Glomerular visceral epithelial cell (primary cell): ENCODE results near the gene MAML2.
"Not testable (repeated sequence)": the region's sequence is repeated elsewhere in the genome, so short reads cannot be mapped to it uniquely, and the experiment has no call there.

Experiments used
- DNase-seq: peaks from one replicate; pipeline ENCODE4 v3.0.0-alpha.2; 2016; ENCODE audit errors: extremely low spot score

MAML2 gene

DNA sequence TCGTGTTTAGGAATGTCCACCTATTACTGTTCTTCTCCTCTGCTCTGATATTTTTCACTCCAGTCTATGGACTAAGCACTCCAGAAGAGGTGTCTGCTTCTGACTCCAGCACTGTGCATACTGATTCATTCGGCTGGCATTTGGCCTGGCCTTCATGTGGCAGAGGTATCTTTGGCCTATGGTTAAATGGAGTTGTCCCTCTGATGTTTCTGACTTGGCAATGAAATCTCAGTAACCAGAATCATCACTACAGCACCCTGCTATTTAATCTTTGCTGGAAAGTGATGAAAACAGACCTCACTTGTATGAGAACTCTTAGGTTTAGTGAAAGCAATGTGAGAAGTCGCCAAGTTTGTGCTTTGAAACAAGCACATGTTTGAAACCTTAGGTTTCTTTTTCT lies 155.2 kb downstream of the MAML2 start:
- DNase-seq = peak; percentile 76

DNA sequence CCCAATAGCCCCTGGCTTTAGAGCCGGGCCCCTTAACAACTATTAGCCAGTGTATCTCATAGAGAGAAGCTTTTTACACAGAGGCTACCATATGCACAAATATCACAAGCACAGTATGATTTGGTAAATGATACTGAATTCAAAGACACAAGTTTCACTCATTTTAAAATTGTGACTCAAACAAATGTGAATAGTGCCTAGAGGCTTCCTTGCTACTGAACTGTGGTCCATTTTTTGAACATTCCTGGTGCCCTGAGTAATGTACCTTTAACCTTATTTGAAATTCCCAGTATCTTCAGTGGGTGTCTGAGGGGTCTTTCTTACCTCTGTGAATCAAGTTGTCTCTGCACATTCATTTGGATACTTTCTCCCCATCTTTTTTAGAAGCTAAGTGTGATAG lies 156.2 kb downstream of the MAML2 start:
- no peak for DNase-seq

GRCh38 chr11:96185220-96185768 lies 157.7 kb downstream of the MAML2 start:
- DNase-seq = no peak

GRCh38 chr11:96180937-96181336 lies 162.1 kb downstream of the MAML2 start:
- DNase-seq = not testable (repeated sequence)

GRCh38 chr11:96180341-96180740 lies 162.7 kb downstream of the MAML2 start:
- no peak for DNase-seq

- DNase-seq = no peak
Measured at GRCh38 chr11:96179905-96180304, 163.1 kb downstream of the MAML2 start.

GRCh38 chr11:96178887-96179279 lies 164.1 kb downstream of the MAML2 start:
- DNase-seq = no peak

DNA sequence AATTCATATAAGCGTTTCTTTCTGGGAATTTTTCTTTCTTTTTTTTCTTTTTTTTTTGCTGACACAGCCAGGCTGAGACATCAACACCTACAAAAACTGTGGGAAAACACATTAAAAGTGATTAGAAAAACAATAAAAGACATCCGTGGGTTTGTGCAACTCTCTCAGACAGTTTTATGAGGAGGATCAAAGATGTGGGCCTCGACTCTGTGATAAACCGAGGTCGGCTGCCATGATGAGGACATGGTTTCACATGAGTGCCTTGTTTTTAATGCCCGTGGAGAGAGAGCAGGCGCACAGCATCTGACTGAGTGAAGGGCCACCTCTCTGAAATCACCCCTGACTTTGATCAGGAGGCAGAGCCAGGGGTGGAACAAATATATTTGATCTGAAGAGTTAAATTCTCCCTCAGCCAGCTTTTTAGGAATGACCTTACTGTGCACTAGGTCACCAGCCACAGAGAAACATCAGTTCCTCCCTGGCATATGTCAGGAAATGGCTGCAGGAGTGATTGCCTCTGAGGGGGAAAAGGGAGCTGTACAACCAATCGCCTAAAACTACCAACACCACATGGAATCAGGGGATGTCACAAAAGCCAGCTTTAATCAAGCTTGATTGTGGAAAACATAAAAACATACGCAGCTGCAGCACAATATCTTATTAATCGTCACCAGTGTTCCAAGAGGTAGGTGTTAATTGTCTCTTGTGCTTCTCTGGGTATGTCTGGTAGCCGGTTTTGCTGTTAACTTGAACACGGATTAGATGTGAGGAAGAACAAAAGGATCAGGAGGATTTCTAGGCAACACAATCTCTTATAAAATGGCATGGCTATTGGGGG lies 164.7 kb downstream of the MAML2 start:
- no peak for DNase-seq

DNA sequence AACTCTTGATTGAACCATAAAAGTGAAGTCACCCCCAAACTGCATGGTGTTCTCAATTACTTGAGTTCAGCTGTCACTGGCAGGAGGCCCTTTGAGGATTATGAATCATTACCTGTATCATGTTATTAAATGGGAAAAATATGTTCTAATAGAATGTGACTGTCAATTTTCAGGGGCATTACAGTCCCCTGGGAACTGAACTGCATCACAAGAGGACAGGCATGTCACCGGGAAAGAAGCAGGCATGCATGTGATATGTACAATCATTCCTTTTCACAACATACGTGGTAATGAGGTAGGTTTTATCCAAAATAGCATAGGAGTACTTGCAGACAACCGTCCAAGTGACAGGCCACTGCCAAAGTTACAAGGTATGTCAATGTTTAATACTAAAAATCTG lies 165.8 kb downstream of the MAML2 start:
- DNase-seq = no peak

GRCh38 chr11:96173906-96174305 lies 169.1 kb downstream of the MAML2 start:
- DNase-seq = no peak

DNA sequence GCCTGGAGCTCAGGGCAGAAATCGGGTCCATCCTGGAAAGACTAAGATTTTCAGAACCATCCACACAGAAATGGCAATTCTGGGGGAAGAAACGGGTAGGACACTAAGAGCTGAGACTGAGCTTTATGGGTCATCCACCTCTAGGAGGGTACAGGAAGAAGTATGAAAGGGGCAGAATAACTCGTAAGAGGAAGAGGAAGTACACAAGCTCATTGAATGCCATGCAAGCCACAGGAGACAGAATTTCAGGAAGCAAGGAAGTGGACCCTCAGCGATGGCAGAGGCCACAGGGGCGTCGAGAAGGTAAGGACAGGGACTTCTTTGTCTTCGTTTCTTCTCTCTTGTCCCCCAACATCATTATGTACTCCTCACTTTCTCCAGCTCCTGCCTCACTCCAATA lies 169.6 kb downstream of the MAML2 start:
- DNase-seq = no peak

GRCh38 chr11:96172604-96173003 lies 170.4 kb downstream of the MAML2 start:
- no peak for DNase-seq

DNA sequence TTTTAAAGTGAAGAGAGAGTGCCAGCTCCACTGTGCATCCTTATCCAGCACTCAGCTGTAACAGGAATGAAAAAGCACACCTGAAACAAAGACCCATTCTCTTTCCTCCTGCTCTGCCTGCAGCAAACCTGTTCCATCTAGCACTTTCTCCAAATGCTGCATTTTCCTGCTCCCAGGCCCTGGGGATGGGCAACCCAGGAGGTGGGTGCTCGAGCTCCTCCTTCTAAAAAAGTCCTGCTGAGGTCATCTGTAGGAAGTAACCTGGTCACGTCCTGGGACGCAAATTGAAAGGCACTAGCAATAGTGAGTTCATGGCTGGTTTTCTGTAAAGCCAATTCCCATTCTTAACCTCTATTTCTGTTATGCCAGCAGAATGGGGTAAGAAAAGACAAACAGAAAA lies 173.7 kb downstream of the MAML2 start:
- no peak for DNase-seq

DNA sequence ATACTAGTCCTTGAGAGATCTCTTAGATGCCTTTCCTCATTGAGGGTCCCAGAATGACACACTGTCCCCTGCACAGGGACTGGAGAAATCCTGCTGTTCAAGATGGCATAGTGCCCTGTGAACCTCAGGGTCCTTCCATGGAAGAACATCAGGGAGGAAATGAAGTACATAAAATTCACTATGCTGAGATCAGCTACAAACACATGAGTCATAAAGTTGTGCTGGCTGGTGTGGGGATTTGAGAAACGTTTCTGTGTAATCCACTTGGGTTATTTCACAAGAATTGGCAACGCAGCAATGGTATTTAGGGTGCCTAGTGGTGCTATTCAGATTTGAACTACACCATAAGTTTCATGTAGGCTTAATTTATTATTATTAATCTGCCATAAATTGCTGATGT lies 174.4 kb downstream of the MAML2 start:
- DNase-seq = peak; percentile 63

DNA sequence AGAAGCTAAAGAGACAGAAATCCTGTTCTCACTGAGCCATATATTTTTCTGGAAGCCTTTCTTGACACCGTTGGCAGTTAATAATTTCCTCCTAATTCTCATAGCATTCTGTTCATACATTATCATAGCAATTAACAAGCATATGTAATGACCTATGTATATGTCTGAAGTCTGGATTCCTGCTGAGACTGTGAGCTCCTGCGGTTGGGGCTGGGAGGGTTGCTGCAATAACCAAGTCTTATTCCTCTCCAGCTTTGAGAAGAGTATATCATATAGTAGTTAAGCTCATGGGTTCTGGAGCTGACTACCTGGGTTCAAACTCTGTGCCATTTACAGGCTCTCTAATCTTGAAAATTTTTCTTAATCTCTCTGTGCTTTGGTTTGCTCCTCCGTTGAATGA lies 175.2 kb downstream of the MAML2 start:
- no peak for DNase-seq

DNA sequence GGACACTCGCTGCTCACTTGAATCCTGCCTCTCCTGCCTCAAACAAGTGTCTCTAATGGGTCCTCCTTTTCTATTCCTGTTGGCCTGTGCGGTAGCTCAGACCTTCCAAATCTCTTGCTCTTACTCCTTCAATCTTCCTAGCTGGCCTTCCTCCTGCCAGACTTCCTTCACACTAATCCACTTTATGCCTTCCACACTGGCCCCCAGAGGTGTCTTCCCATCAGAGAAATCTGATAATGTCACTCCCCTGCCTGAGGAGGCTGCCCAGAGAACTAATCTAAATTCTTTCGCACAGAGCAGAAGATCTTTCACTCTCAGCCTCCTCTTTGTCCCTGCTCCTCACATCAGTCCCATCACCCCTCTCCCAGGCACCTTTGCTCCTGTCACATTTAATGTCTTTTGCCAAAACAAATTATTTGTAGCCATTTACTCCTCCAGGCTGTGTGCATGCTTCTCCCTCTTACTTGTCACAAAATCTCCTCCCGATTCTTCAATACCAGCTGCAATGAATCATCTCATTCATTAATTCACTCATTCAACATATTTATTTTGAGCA lies 175.7 kb downstream of the MAML2 start:
- no peak for DNase-seq

DNA sequence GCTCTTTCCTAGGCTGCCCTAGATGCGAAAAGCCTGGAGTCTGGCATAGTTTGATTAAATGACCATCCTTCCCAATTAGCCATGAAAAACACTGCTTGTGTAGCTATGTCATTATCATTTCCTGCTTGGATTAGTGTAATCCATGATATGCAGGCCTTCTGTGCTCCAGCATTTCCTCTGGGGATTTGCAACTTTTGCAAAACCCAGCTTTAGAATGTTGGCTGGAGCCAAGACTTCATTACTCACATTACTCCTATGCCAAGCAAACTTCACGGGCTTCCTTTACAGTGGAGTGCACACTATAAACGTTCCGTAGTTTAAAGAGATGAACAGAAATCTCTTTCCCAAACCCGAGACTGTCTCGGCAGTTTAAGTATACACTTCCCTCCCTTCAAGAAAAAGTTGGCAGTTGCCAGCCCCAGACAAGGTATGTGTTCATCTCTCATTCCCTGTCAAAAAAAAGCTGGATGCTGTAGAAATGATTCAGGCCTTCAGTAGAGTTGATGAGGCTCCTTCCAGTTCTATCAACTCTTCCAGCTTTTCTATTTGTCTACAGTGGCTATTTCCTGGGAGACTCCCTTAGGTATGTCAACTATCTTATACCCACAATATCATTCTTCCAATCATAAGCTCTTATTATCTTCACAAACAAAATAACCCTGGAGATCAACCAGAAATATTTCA lies 180.0 kb downstream of the MAML2 start:
- DNase-seq = no peak

DNA sequence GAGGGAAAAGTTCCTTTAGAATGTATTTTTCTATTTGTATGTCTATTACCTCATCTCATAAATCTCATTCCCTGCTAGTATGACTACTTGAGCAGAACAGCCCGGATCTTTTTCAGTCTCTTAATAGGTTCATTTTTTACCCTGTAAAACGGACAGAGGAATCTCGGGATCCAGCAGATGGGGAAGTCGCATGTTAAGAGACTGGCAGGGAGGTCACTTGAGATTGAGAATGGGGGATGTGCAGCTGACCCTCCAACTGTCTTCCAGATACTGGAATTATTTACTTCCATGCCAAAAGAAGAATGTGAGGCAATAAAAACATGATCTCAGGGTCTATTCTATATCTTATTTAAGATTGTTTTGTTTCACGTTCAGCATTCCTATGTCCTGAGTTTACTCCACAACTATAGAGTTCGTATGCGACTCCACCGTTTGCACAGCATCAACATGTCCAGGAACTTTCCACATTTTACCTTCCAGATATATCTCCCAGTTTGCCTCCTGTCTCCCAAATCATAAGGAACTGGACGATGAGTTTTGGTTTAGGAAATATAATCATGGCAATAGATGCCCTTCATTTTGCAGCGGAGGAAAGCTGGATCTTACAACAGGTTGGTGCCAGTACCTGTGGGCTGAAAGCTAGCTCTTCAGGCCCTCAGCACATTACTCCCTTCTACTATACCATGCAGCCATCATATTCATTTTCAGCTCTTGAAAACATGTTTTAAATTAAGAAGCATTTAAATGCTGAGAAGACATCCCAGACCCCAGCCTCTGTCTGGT lies 181.5 kb downstream of the MAML2 start:
- no peak for DNase-seq

- DNase-seq = no peak
Measured at GRCh38 chr11:96160732-96161306, 182.2 kb downstream of the MAML2 start.

GRCh38 chr11:96159968-96160367 lies 183.0 kb downstream of the MAML2 start:
- DNase-seq = no peak

- DNase-seq = no peak
Measured at GRCh38 chr11:96158126-96158525, 184.9 kb downstream of the MAML2 start.

- no peak for DNase-seq
Measured at GRCh38 chr11:96157517-96157873, 185.5 kb downstream of the MAML2 start.
